Lower leg skin (tissue), 4 donors: ENCODE measurements around the gene UGT1A1. TPM values are rescaled to one million over a fixed set of nuclear protein-coding genes. Genes with fewer than 3 reads are reported as not detected.

ENCODE experiments used
- DNase-seq, 2 donors: peaks; one replicate each; pipeline ENCODE4 v3.0.0-alpha.2; 2019; ENCODE audit warnings: low spot score in 2 of 2
- H3K4me3 ChIP-seq: fragments of 200-600 bp; sonication (generic); 2 replicates; pipeline ENCODE4 v1.5.1; 2017; ENCODE audit warnings: mild to moderate bottlenecking, low read depth; ENCODE audit not compliant: poor library complexity, severe bottlenecking
- POLR2A ChIP-seq, 2 donors: fragments of 450-650 bp; IDR thresholded peaks; one replicate each; pipeline ENCODE4 v1.6.1; 2016 to 2017; ENCODE audit warnings: antibody characterized with exemption in 2 of 2, mild to moderate bottlenecking in 1 of 2, moderate library complexity in 1 of 2
- WGBS, 2 donors: methylation state at CpG; one replicate each; pipeline ENCODE4 v1.1.5; 2018; 5-methylcytosine and 5-hydroxymethylcytosine counted together
- intact Hi-C: fragments of 100-400 bp; cut with DNase I; formaldehyde crosslinking; loops from one replicate; pipeline ENCODE4 v1.15.0; 2023; ENCODE audit warnings: low total_unique reads
- total RNA-seq, 4 donors: library from RNA; depleted of rRNA; stranded (reverse); fragments of >200 nt; gene quantifications; one replicate each; pipeline ENCODE4 v1.1.0, GENCODE V29; 2016
- TF ChIP-seq, protein P1 (sequence below), 3 donors: fragments of 450-650 bp; IDR thresholded peaks; one replicate each; pipeline ENCODE4 v1.5.1; 2016; ENCODE audit warnings: antibody characterized with exemption in 3 of 3, mild to moderate bottlenecking in 3 of 3, moderate library complexity in 2 of 3

UGT1A1 gene
- under 1 TPM; 0.21 to 0.80 (median 0.36) TPM for total RNA-seq

DNA sequence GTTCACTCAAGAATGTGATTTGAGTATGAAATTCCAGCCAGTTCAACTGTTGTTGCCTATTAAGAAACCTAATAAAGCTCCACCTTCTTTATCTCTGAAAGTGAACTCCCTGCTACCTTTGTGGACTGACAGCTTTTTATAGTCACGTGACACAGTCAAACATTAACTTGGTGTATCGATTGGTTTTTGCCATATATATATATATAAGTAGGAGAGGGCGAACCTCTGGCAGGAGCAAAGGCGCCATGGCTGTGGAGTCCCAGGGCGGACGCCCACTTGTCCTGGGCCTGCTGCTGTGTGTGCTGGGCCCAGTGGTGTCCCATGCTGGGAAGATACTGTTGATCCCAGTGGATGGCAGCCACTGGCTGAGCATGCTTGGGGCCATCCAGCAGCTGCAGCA is at the start of gene UGT1A1:
Gene UGT1A1, plus strand, starts transcription at position 228 of the 400 bp plus-strand sequence. Its CDS starts 18 bp downstream, at position 246.
- no peak for DNase-seq
- TF ChIP-seq, protein P1, sequence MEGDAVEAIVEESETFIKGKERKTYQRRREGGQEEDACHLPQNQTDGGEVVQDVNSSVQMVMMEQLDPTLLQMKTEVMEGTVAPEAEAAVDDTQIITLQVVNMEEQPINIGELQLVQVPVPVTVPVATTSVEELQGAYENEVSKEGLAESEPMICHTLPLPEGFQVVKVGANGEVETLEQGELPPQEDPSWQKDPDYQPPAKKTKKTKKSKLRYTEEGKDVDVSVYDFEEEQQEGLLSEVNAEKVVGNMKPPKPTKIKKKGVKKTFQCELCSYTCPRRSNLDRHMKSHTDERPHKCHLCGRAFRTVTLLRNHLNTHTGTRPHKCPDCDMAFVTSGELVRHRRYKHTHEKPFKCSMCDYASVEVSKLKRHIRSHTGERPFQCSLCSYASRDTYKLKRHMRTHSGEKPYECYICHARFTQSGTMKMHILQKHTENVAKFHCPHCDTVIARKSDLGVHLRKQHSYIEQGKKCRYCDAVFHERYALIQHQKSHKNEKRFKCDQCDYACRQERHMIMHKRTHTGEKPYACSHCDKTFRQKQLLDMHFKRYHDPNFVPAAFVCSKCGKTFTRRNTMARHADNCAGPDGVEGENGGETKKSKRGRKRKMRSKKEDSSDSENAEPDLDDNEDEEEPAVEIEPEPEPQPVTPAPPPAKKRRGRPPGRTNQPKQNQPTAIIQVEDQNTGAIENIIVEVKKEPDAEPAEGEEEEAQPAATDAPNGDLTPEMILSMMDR (IDR thresholded peaks at IDR 0.05), result no peak
- no peak for TF ChIP-seq POLR2A (IDR thresholded peaks at IDR 0.05)
- intact Hi-C loops, result no loop called here
- 88 to 94% methylated on average over 6 of the region's 6 CpGs for WGBS, 2 donors
- no peak within 1 kb of the TSS for H3K4me3 ChIP-seq

DNA sequence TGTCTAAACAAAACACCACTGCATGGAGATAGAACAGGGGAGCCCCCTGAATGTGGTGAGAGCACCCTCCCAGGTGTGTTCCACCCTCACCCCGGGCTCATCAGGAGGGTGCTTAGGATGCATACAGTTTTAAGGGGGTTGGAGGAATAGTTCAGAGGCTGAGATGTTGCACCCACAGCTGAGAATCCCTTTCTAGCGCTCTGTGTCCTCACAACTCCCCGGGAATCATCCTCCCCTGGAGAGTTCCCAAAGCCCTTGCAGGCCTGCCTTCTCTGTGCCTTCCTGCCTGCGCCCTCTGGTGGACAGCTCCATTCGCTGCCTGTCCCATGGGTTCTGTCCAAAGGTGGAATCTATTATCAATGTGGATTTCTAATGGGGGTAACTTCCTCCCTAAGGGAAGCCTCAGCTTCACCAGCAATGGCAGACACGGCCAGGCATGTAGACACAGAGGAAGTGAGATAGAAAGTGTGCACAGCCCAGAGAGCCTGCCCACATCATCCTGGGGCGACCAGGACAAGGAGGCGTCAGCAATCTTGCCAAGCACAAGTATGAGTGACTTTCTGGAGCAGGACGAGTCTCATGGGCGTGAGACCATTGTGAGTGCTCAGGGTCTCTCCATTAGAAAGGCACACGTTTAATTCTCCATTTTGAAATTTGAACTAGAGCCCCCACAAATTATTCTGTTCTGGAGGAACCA is 48.6 kb upstream of the UGT1A1 start:
- peak; percentile 73 to 92 for DNase-seq
- TF ChIP-seq, protein P1 (IDR thresholded peaks at IDR 0.05), result no peak
- no peak for TF ChIP-seq POLR2A (IDR thresholded peaks at IDR 0.05)
- intact Hi-C loops, result loop anchor here (5.0 kb wide), 1 partner anchor 229 kb away; no protein-coding TSS in a partner anchor
- WGBS, 2 donors, result 37 to 38% methylated on average over 11 of the region's 11 CpGs
- H3K4me3 ChIP-seq, result no peak overlapping the region

DNA sequence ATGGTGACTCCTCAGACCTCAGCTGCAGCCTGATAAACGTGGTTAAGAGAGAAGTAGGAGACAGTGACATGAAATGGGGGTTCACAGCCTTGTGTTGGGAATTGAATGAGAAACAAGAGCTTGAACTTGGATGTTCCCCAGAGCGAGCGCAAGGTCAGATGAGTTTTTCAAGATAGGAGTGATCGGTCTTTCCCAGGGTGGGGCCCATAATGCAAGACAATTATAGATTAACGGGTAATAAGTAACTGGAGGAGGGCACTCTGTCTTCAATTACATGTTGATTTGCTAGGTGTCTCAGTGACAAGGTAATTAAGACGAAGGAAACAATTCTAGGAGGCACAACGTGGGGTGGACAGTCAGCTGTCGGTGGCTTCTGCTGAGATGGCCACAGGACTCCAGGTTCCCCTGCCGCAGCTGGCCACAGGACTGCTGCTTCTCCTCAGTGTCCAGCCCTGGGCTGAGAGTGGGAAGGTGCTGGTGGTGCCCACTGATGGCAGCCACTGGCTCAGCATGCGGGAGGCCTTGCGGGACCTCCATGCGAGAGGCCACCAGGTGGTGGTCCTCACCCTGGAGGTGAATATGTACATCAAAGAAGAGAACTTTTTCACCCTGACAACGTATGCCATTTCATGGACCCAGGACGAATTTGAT is 47.3 kb upstream of the UGT1A1 start, which contains the start of gene UGT1A5:
Gene UGT1A5, plus strand, starts transcription at position 297 of the 651 bp plus-strand sequence. Its CDS starts 85 bp downstream, at position 382.
- no peak for DNase-seq
- WGBS, 2 donors, result 74 to 81% methylated on average over 14 of the region's 14 CpGs
- TF ChIP-seq, protein P1 (IDR thresholded peaks at IDR 0.05), result no peak
- TF ChIP-seq POLR2A (IDR thresholded peaks at IDR 0.05), result no peak
- intact Hi-C loops, result loop anchor here (5.0 kb wide), 1 partner anchor 230 kb away; no protein-coding TSS in a partner anchor
- H3K4me3 ChIP-seq, result no peak within 1 kb of the TSS

DNA sequence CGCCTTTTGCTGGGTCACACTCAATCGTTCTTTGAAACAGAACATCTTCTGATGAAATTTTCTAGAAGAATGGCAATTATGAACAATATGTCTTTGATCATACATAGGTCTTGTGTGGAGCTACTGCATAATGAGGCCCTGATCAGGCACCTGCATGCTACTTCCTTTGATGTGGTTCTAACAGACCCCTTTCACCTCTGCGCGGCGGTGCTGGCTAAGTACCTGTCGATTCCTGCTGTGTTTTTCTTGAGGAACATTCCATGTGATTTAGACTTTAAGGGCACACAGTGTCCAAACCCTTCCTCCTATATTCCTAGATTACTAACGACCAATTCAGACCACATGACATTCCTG is 46.8 kb upstream of the UGT1A1 start:
- WGBS, 2 donors, result 65 to 71% methylated on average over 7 of the region's 7 CpGs
- intact Hi-C loops, result loop anchor here (5.0 kb wide), 1 partner anchor 231 kb away; no protein-coding TSS in a partner anchor
- no peak for TF ChIP-seq POLR2A (IDR thresholded peaks at IDR 0.05)
- TF ChIP-seq, protein P1 (IDR thresholded peaks at IDR 0.05), result no peak
- DNase-seq, result no peak
- H3K4me3 ChIP-seq, result no peak overlapping the region

DNA sequence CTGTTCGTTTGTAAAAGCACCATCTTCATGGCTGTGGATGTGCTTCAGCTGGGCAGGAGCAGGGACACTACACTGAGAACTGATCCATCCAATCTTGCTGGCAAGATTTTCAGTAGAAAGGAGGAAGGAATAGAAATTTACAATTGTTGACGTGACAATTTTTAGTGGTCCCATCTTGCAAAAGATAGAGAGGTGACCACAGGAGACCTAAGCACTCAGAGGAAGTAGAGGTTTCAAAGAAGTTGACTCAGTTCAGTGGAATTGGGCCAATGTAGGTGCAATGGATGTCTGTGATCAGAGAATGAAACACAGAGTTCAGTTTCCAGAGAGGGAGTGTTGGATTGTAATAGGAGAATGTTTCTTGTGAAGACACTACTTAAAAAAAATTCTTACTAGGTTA is 45.9 kb upstream of the UGT1A1 start:
- no peak for DNase-seq
- WGBS, 2 donors, result 79 to 83% methylated on average over 2 of the region's 2 CpGs
- H3K4me3 ChIP-seq, result no peak overlapping the region
- TF ChIP-seq, protein P1 (IDR thresholded peaks at IDR 0.05), result no peak
- no peak for TF ChIP-seq POLR2A (IDR thresholded peaks at IDR 0.05)
- intact Hi-C loops, result loop anchor here (5.0 kb wide), 1 partner anchor 232 kb away; no protein-coding TSS in a partner anchor
